ENCODE results near the gene B3GAT3.

B3GAT3 gene

GRCh38 chr11:62621567-62622470 is at the start of gene B3GAT3:
B3GAT3 (minus strand) TSS chr11:62621986; CDS start chr11:62621947, 39 bp downstream.
- Histone ChIP-seq H3K4me3 (ENCODE audit: low read length) (peak within 1 kb of the TSS; percentile 98), H3K27me3 (ENCODE audit: control insufficient read depth, insufficient read depth, low read length) (no peaks in the 10 kb centered on the region), H3K4me1 (ENCODE audit: control insufficient read depth, insufficient read depth, low read length) (peaks cover 9% of the 10 kb centered on the region), H3K36me3 (ENCODE audit: control insufficient read depth, insufficient read depth, low read length) (peaks cover 19% of the 10 kb centered on the region), H3K27ac (ENCODE audit: low read depth, low read length) (peak within 1 kb of the TSS; percentile 79), H3K9ac (ENCODE audit: low read length) (peak within 1 kb of the TSS; percentile 66)

DNA sequence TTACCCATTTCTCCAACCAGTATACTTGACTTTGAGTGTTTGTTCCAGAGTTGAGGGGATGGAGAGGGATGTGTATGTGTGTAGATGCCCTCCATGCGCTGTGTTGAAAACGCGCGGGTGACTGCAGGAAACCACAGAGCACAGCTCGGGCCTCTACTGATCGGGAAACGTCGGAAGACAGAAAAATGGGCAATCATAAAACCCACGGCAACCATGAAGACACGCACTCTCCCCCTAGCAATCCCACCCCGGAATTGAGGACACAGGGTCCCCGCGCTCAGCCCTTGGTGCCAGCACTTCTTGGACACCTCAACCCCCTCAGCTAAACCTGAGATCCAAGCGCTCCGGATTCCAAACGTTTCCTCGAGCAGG is 49.4 kb upstream of the B3GAT3 start:
- Histone ChIP-seq H3K9ac (ENCODE audit: low read length) (peak overlapping the region; percentile 95), H3K27ac (ENCODE audit: low read depth, low read length) (peak overlapping the region; percentile 91), H3K27me3 (ENCODE audit: control insufficient read depth, insufficient read depth, low read length) (no peaks in the 10 kb centered on the region), H3K4me1 (ENCODE audit: control insufficient read depth, insufficient read depth, low read length) (peaks cover 17% of the 10 kb centered on the region), H3K36me3 (ENCODE audit: control insufficient read depth, insufficient read depth, low read length) (peaks cover 15% of the 10 kb centered on the region), H3K4me3 (ENCODE audit: low read length) (peak overlapping the region; percentile 90)

DNA sequence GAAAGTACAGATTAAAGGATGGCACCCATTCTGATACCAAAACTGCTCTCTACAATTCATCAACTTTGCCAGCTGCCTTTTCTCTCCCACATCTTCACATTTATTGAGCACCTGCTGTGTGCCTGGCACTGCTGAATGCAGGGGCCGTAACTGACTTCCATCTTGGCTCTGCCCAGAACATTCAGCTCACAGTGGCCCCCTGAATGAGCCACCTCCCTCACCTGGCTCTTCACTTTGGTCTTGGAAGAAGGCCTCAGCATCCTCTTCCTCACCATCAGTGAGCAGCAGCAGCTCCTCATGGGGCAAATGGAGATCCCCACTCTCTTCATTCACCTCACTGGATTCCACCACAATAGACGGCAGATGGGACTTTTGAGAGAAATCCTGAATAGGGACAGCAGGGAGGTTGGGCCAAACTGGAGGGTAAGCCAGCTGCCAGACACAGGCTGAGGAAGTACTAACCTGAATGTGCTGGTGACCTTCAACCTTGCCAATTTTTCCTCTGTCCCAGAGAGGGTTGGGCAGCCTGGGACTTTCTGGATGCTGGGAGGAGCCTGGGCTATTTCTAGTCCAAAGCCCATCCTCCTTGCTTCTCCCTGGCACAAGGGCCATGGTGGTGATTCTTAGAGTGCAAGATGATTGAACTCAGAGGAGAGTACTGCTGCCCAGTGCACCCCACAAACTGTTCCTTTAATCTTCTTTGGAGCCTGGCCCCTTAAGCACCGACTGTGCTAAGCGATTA is 47.8 kb upstream of the B3GAT3 start:
- no peak overlapping the region for H3K9ac ChIP-seq (ENCODE audit: low read length)
- no peak overlapping the region for H3K4me3 ChIP-seq (ENCODE audit: low read length)
- peaks cover 19% of the 10 kb centered on the region for H3K4me1 ChIP-seq (ENCODE audit: control insufficient read depth, insufficient read depth, low read length)
- H3K27me3 ChIP-seq (ENCODE audit: control insufficient read depth, insufficient read depth, low read length) = no peaks in the 10 kb centered on the region
- H3K27ac ChIP-seq (ENCODE audit: low read depth, low read length) = no peak overlapping the region
- H3K36me3 ChIP-seq (ENCODE audit: control insufficient read depth, insufficient read depth, low read length) = peaks cover 13% of the 10 kb centered on the region

- H3K4me1 ChIP-seq (ENCODE audit: control insufficient read depth, insufficient read depth, low read length) = peaks cover 17% of the 10 kb centered on the region
- H3K36me3 ChIP-seq (ENCODE audit: control insufficient read depth, insufficient read depth, low read length) = peaks cover 11% of the 10 kb centered on the region
- H3K4me3 ChIP-seq (ENCODE audit: low read length) = peak overlapping the region; percentile 94
- H3K27ac ChIP-seq (ENCODE audit: low read depth, low read length) = no peak overlapping the region
- no peaks in the 10 kb centered on the region for H3K27me3 ChIP-seq (ENCODE audit: control insufficient read depth, insufficient read depth, low read length)
- H3K9ac ChIP-seq (ENCODE audit: low read length) = no peak overlapping the region
These were observed 45.7 kb upstream of the B3GAT3 start for GRCh38 chr11:62667460-62667859.

GRCh38 chr11:62666259-62666926 is 44.6 kb upstream of the B3GAT3 start:
- peaks cover 11% of the 10 kb centered on the region for H3K36me3 ChIP-seq (ENCODE audit: control insufficient read depth, insufficient read depth, low read length)
- peak overlapping the region; percentile 94 for H3K4me3 ChIP-seq (ENCODE audit: low read length)
- H3K27ac ChIP-seq (ENCODE audit: low read depth, low read length) = peak overlapping the region; percentile 89
- H3K9ac ChIP-seq (ENCODE audit: low read length) = peak overlapping the region; percentile 24
- no peaks in the 10 kb centered on the region for H3K27me3 ChIP-seq (ENCODE audit: control insufficient read depth, insufficient read depth, low read length)
- H3K4me1 ChIP-seq (ENCODE audit: control insufficient read depth, insufficient read depth, low read length) = peaks cover 17% of the 10 kb centered on the region

DNA sequence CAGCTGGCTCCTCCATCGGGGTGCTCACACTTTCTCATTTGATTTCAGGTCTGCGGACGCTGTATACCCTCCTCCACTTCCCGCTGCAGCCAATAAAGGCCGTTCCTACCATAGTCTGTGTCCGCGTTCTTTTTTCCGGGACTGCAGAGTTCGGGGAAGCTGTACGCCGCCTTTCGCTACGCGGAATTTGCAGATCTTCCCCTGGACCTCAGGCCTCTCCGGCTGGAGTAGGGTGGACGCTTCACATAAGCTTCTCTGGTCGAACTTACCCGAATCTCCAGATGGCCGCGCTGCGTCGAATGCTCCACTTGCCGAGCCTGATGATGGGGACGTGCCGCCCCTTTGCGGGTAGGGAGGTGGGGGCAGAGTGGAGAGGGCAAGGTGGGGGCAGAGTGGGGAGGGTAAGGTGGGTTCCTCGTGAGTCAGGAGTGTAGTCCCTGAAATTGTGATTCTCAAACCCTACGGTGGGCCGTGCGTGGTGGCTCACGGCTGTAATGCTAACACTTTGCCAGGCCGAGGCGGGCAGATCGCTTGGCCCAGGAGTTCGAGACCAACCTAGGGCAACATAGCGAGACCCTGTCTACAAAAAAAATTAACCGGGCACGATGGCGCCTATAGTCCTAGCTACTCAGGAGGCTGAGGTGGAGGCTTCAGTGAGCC is 43.9 kb upstream of the B3GAT3 start:
- Histone ChIP-seq H3K9ac (ENCODE audit: low read length) (peak overlapping the region; percentile 76), H3K27ac (ENCODE audit: low read depth, low read length) (peak overlapping the region; percentile 89), H3K27me3 (ENCODE audit: control insufficient read depth, insufficient read depth, low read length) (no peaks in the 10 kb centered on the region), H3K4me1 (ENCODE audit: control insufficient read depth, insufficient read depth, low read length) (peaks cover 17% of the 10 kb centered on the region), H3K36me3 (ENCODE audit: control insufficient read depth, insufficient read depth, low read length) (peaks cover 11% of the 10 kb centered on the region), H3K4me3 (ENCODE audit: low read length) (peak overlapping the region; percentile 94)

DNA sequence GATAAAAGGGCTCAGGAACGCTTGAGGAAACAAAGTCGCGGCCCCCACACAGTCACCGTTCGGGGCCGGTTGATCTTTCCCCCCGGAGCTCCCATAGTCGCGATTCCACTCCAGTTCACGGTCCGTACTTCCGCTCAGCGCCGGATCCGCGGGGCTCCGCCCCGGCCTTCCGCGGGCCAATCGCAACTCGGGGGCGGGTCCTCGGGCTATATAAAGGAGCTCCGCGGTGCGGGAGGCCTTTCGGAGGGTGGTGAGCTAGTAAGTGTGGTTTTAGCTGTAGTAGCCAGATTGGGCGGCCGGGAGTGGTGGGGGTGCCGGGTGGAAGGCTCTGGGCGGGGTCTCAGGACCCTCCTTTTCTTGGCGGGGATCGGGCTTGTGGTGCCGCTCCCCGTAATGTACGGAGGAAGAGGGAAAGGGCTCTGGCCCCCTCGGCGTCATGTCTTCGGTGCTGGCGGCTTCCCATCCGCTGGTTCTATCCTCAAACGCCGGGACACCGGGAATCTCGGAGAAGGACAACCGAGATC is 43.4 kb upstream of the B3GAT3 start, which contains the start of the genes C11orf98 and CSKMT:
C11orf98 (minus strand) TSS at position 136 of the 524 bp plus-strand sequence; CDS start at position 95, 41 bp downstream.
CSKMT (plus strand) TSS at position 238 of the 524 bp plus-strand sequence. CDS start 568 bp downstream, outside the sequence.
- Histone ChIP-seq H3K9ac (ENCODE audit: low read length) (peak within 1 kb of the TSS; percentile 76), H3K27me3 (ENCODE audit: control insufficient read depth, insufficient read depth, low read length) (no peaks in the 10 kb centered on the region), H3K4me1 (ENCODE audit: control insufficient read depth, insufficient read depth, low read length) (peaks cover 17% of the 10 kb centered on the region), H3K36me3 (ENCODE audit: control insufficient read depth, insufficient read depth, low read length) (peaks cover 11% of the 10 kb centered on the region), H3K27ac (ENCODE audit: low read depth, low read length) (peak within 1 kb of the TSS; percentile 89), H3K4me3 (ENCODE audit: low read length) (peak within 1 kb of the TSS; percentile 94)

GRCh38 chr11:62664405-62665074 is 42.8 kb upstream of the B3GAT3 start:
- H3K27me3 ChIP-seq (ENCODE audit: control insufficient read depth, insufficient read depth, low read length) = no peaks in the 10 kb centered on the region
- H3K27ac ChIP-seq (ENCODE audit: low read depth, low read length) = peak overlapping the region; percentile 89
- H3K9ac ChIP-seq (ENCODE audit: low read length) = peak overlapping the region; percentile 42
- H3K4me1 ChIP-seq (ENCODE audit: control insufficient read depth, insufficient read depth, low read length) = peaks cover 17% of the 10 kb centered on the region
- H3K4me3 ChIP-seq (ENCODE audit: low read length) = peak overlapping the region; percentile 86
- H3K36me3 ChIP-seq (ENCODE audit: control insufficient read depth, insufficient read depth, low read length) = peaks cover 11% of the 10 kb centered on the region

- Histone ChIP-seq H3K36me3 (ENCODE audit: control insufficient read depth, insufficient read depth, low read length) (no peaks in the 10 kb centered on the region), H3K27me3 (ENCODE audit: control insufficient read depth, insufficient read depth, low read length) (no peaks in the 10 kb centered on the region), H3K4me1 (ENCODE audit: control insufficient read depth, insufficient read depth, low read length) (peaks cover 6% of the 10 kb centered on the region), H3K27ac (ENCODE audit: low read depth, low read length) (no peak overlapping the region), H3K4me3 (ENCODE audit: low read length) (no peak overlapping the region), H3K9ac (ENCODE audit: low read length) (no peak overlapping the region)
These were observed 35.1 kb upstream of the B3GAT3 start for GRCh38 chr11:62656796-62657429.

DNA sequence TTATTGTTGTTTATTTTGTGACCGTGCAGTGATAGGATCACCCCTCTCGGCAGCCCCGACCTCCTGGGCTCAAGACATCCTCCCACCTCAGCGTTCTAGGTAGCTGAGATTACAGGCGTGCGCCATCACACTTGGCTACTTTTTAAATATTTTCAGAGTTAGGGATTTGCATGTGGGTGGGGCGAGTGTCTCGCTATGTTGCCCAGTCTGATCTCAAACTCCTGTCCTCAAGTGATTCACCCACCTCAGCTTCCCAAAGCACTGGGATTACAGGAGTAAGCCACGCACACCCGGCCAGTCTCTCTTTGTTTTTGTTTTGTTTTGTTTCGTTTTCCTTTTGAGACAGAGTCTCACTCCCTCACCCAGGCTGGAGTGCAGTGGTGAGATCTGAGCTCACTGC is 32.5 kb upstream of the B3GAT3 start:
- H3K4me3 ChIP-seq (ENCODE audit: low read length) = no peak overlapping the region
- H3K27me3 ChIP-seq (ENCODE audit: control insufficient read depth, insufficient read depth, low read length) = no peaks in the 10 kb centered on the region
- H3K36me3 ChIP-seq (ENCODE audit: control insufficient read depth, insufficient read depth, low read length) = peaks cover 5% of the 10 kb centered on the region
- H3K4me1 ChIP-seq (ENCODE audit: control insufficient read depth, insufficient read depth, low read length) = peaks cover 6% of the 10 kb centered on the region
- no peak overlapping the region for H3K27ac ChIP-seq (ENCODE audit: low read depth, low read length)
- H3K9ac ChIP-seq (ENCODE audit: low read length) = no peak overlapping the region
